Endodermal cell (in vitro differentiated cells): ENCODE data around the gene SEPSECS. TPM values are rescaled to one million over a fixed set of nuclear protein-coding genes. Genes with fewer than 3 reads are reported as not detected.

Experiments used
- DNase-seq: peaks from one replicate; pipeline ENCODE4 v3.0.0-alpha.2; 2017
- H3K27ac ChIP-seq: 2 replicates; pipeline ENCODE4 v1.5.1; 2013; ENCODE audit warnings: mild to moderate bottlenecking, low read depth, low read length, moderate library complexity
- H3K27me3 ChIP-seq: 2 replicates; pipeline ENCODE4 v1.6.1; 2013; ENCODE audit warnings: mild to moderate bottlenecking, low read length, moderate library complexity; ENCODE audit not compliant: insufficient read depth, control insufficient read depth, poor library complexity, severe bottlenecking
- H3K36me3 ChIP-seq: 2 replicates; pipeline ENCODE4 v1.7.0; 2013; ENCODE audit warnings: mild to moderate bottlenecking, low read length, moderate library complexity; ENCODE audit not compliant: control insufficient read depth, insufficient read depth
- H3K4me1 ChIP-seq: one replicate; pipeline ENCODE4 v1.7.0; 2013; ENCODE audit warnings: low read length; ENCODE audit not compliant: control insufficient read depth, insufficient read depth
- H3K4me3 ChIP-seq: 2 replicates; pipeline ENCODE4 v1.5.1; 2013; ENCODE audit warnings: mild to moderate bottlenecking, low read length, moderate library complexity
- H3K9ac ChIP-seq: 2 replicates; pipeline ENCODE4 v1.6.1; 2013; ENCODE audit warnings: mild to moderate bottlenecking, low read length, moderate library complexity; ENCODE audit not compliant: poor library complexity, severe bottlenecking; ENCODE audit errors: extremely low read depth
- H3K9me3 ChIP-seq: 2 replicates; pipeline ENCODE4 v1.6.1; 2013; ENCODE audit warnings: mild to moderate bottlenecking, low read length, moderate library complexity; ENCODE audit not compliant: control insufficient read depth
- H3K27ac Mint-ChIP-seq: 2 replicates; pipeline ENCODE4 v1.8.0; 2020; ENCODE audit warnings: mixed read lengths
- H3K27me3 Mint-ChIP-seq: 2 replicates; pipeline ENCODE4 v1.8.0; 2021; ENCODE audit warnings: mild to moderate bottlenecking, mixed read lengths; ENCODE audit not compliant: insufficient read depth
- H3K36me3 Mint-ChIP-seq: 2 replicates; pipeline ENCODE4 v1.8.0; 2020; ENCODE audit warnings: low read depth, mixed read lengths
- H3K4me1 Mint-ChIP-seq: 2 replicates; pipeline ENCODE4 v1.8.0; 2020; ENCODE audit warnings: mixed read lengths
- H3K4me3 Mint-ChIP-seq: 2 replicates; pipeline ENCODE4 v1.8.0; 2020; ENCODE audit warnings: mild to moderate bottlenecking, moderate library complexity, mixed read lengths
- H3K9me3 Mint-ChIP-seq: 2 replicates; pipeline ENCODE4 v1.8.0; 2020; ENCODE audit warnings: mild to moderate bottlenecking, mixed read lengths
- WGBS, 2 experiments: methylation state at CpG; one replicate each; pipeline versions ENCODE4 v1.1.5 to v1.1.7; 2013; ENCODE audit warnings: missing lambda C conversion rate in 2 of 2, mixed read lengths in 1 of 2; ENCODE audit not compliant: insufficient coverage in 1 of 2, insufficient read length in 1 of 2; 5-methylcytosine and 5-hydroxymethylcytosine counted together
- total RNA-seq, 2 donors: library from RNA; stranded (reverse); fragmentation: NEBNext Ultra II Directional in 1 of 2; extraction: Animal tissue kit (Norgen Biotek cat#: 25700) in 1 of 2; gene quantifications; 2 replicates in 1 of 2; 3 replicates in 1 of 2; pipeline ENCODE4 v1.2.1, GENCODE V29; 2021
- TF ChIP-seq, protein P1 (sequence below): fragments of 200-600 bp; sonication (generic); conservative IDR thresholded peaks from 2 replicates; pipeline ENCODE4 v1.5.0; 2021; ENCODE audit warnings: antibody characterized with exemption, mild to moderate bottlenecking

Gene SEPSECS
- total RNA-seq, 2 donors from 2014 or later = 5.9 to 12.6 TPM

DNA sequence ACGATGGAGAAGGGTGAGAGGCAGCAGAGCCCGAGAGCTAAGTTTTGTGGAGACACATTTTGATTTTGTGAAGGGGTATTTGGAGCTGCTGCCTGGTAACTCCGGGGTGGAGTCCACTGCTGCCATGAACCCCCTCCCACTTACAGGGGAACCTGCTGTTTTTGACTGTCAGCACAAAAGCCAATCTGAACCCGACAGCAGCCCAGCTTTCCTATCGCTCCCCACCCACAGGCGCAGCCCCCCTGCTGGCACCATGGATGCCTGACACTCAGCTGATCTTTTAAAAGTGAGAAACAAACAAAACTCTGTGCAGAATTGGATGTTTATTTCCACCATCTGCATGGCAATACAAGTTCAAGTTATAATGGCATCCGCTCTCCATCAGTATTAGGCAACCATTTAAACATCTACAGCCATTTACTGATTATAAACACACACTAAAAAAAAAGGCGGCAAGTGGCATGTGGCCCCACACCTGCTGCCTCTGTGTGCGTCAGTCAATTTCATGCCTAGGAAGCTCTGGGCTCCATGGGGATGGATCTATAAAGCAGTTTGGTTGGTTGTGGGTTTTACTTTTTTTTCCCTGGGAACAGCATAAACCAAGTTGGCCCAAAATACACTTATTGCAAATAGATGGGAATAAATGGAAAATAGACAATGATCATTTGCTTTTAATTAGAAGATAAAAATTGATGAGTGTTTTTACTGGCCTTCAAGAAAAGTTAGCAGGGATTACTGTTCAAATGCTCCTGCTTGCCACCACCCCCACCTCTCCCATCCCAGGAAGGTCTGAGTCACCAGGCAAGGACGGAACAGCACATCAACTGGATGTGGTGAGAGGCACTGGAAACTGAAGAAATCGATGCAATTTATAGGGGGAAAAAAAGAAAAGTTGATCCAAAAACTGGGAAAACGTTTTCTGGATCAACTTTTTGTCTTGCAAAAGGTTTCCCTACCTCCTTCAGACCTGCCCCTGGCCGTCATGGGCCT lies 46.0 kb downstream of the SEPSECS start:
- Histone ChIP-seq H3K27ac (no peak overlapping the region), H3K9ac (no peak overlapping the region), H3K4me3 (no peak overlapping the region), H3K4me1 (peaks cover 12% of the 10 kb centered on the region), H3K36me3 (no peaks in the 10 kb centered on the region), H3K27me3 (no peaks in the 10 kb centered on the region), H3K9me3 (no peaks in the 10 kb centered on the region)
- H3K9me3 Mint-ChIP-seq = no peaks in the 10 kb centered on the region
- no peaks in the 10 kb centered on the region for H3K36me3 Mint-ChIP-seq
- H3K27ac Mint-ChIP-seq = no peak overlapping the region
- H3K4me3 Mint-ChIP-seq = no peak overlapping the region
- DNase-seq = no peak
- 70 to 84% methylated on average over 6 to 13 of the region's 13 CpGs for WGBS, 2 experiments
- peaks cover 29% of the 10 kb centered on the region for H3K27me3 Mint-ChIP-seq
- TF ChIP-seq, protein P1, sequence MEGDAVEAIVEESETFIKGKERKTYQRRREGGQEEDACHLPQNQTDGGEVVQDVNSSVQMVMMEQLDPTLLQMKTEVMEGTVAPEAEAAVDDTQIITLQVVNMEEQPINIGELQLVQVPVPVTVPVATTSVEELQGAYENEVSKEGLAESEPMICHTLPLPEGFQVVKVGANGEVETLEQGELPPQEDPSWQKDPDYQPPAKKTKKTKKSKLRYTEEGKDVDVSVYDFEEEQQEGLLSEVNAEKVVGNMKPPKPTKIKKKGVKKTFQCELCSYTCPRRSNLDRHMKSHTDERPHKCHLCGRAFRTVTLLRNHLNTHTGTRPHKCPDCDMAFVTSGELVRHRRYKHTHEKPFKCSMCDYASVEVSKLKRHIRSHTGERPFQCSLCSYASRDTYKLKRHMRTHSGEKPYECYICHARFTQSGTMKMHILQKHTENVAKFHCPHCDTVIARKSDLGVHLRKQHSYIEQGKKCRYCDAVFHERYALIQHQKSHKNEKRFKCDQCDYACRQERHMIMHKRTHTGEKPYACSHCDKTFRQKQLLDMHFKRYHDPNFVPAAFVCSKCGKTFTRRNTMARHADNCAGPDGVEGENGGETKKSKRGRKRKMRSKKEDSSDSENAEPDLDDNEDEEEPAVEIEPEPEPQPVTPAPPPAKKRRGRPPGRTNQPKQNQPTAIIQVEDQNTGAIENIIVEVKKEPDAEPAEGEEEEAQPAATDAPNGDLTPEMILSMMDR = no peak
- H3K4me1 Mint-ChIP-seq = peaks cover 21% of the 10 kb centered on the region

DNA sequence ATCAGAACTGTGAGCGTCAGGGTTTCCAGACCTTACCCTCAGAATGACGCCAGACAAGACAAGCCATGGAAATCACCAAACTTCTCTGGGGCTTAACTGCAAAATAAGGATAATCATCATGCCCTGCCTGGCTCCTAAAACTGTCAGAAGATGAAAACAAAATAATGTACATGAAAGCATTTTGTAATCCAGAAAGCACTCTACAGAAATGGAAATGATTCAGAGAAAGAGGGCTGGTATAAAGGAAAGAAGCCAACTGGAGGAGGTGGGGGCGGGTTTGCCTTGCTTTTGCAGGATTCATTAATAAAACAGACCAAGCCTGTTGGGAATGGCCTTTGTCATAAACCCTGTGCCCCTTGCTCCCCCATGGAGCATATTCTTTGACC lies 47.3 kb downstream of the SEPSECS start:
- DNase-seq = no peak
- Mint-ChIP-seq H3K27me3 (peaks cover 31% of the 10 kb centered on the region), H3K27ac (no peak overlapping the region), H3K36me3 (no peaks in the 10 kb centered on the region), H3K4me1 (peaks cover 24% of the 10 kb centered on the region), H3K4me3 (no peak overlapping the region), H3K9me3 (no peaks in the 10 kb centered on the region)
- TF ChIP-seq, protein P1 = no peak
- peaks cover 12% of the 10 kb centered on the region for H3K4me1 ChIP-seq
- H3K27me3 ChIP-seq = no peaks in the 10 kb centered on the region
- H3K36me3 ChIP-seq = no peaks in the 10 kb centered on the region
- no peaks in the 10 kb centered on the region for H3K9me3 ChIP-seq
- H3K4me3 ChIP-seq = no peak overlapping the region
- WGBS, 2 experiments = 90 to 91% methylated on average over 2 to 3 of the region's 3 CpGs
- H3K9ac ChIP-seq = no peak overlapping the region
- H3K27ac ChIP-seq = no peak overlapping the region

DNA sequence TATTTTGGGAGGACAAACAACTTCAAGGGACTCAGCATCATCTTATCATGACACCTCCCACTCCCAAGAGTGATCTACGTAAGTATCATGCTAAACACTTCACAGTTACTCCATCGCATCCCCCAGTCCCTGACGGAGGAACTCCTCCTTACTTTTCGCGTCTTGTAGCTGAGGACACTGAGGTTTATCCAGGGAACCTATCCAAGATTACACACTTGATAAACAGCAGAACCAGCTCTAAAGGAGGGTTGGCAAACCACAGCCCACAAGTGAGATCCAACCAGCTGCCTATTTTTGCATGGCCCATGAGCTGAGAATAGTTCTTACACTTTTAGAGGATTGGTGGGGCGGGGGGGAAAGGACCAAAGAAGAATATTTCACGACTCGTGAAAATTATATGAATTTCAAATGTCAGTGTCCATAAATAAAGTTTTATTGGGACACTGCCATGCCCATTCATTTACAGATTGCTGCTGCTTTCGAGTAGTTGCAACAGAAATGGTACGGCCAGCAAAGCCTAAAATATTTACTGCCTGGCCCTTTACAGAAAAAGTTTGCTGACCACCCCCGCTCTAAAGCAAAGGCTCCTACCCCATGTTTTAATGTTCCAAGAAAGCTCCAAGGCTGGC lies 47.8 kb downstream of the SEPSECS start:
- no peak for DNase-seq
- Histone ChIP-seq H3K27me3 (no peaks in the 10 kb centered on the region), H3K36me3 (no peaks in the 10 kb centered on the region), H3K9me3 (no peaks in the 10 kb centered on the region), H3K27ac (no peak overlapping the region), H3K4me1 (peaks cover 12% of the 10 kb centered on the region), H3K4me3 (no peak overlapping the region), H3K9ac (no peak overlapping the region)
- no peaks in the 10 kb centered on the region for H3K36me3 Mint-ChIP-seq
- TF ChIP-seq, protein P1 = no peak
- WGBS, 2 experiments = 74 to 77% methylated on average over 10 to 11 of the region's 11 CpGs
- peaks cover 31% of the 10 kb centered on the region for H3K27me3 Mint-ChIP-seq
- no peak overlapping the region for H3K4me3 Mint-ChIP-seq
- H3K4me1 Mint-ChIP-seq = peaks cover 24% of the 10 kb centered on the region
- no peaks in the 10 kb centered on the region for H3K9me3 Mint-ChIP-seq
- H3K27ac Mint-ChIP-seq = no peak overlapping the region
